RWPE2 (cell line): ENCODE results near the gene NTPCR.

Source experiments
- ATAC-seq: fragments of 200-7000 bp; cut with Tn5 transposase; 3 replicates; pipeline ENCODE4 v1.9.1; 2021; ENCODE audit warnings: low read depth
- DNase-seq: peaks from one replicate; pipeline ENCODE4 v3.0.0-alpha.2; 2020; ENCODE audit warnings: low spot score
- H3K27ac ChIP-seq: fragments of 450-650 bp; 2 replicates; pipeline ENCODE4 v1.5.1; 2017; ENCODE audit warnings: mild to moderate bottlenecking; ENCODE audit not compliant: poor library complexity, severe bottlenecking
- H3K27me3 ChIP-seq: fragments of 250-450 bp; sonication (Bioruptor Pico); 2 replicates; pipeline ENCODE4 v1.5.1; 2021; ENCODE audit warnings: mild to moderate bottlenecking, moderate library complexity; ENCODE audit not compliant: insufficient read depth, poor library complexity, severe bottlenecking
- H3K36me3 ChIP-seq: fragments of 250-450 bp; sonication (Bioruptor Pico); 2 replicates; pipeline ENCODE4 v1.5.1; 2020; ENCODE audit warnings: low read depth, mild to moderate bottlenecking, moderate library complexity
- H3K4me1 ChIP-seq: fragments of 250-450 bp; sonication (Bioruptor Pico); 2 replicates; pipeline ENCODE4 v1.5.1; 2021; ENCODE audit warnings: mild to moderate bottlenecking, moderate library complexity; ENCODE audit not compliant: insufficient read depth, poor library complexity, severe bottlenecking
- H3K4me3 ChIP-seq: fragments of 250-450 bp; sonication (Bioruptor Pico); 2 replicates; pipeline ENCODE4 v1.5.1; 2021; ENCODE audit warnings: mild to moderate bottlenecking, moderate library complexity; ENCODE audit not compliant: severe bottlenecking
- H3K9me3 ChIP-seq: fragments of 250-450 bp; sonication (Bioruptor Pico); 2 replicates; pipeline ENCODE4 v1.5.1; 2021; ENCODE audit warnings: mild to moderate bottlenecking, moderate library complexity; ENCODE audit not compliant: severe bottlenecking
- CTCF ChIP-seq: fragments of 450-650 bp; IDR thresholded peaks from one replicate; pipeline ENCODE4 v1.5.1; 2017; ENCODE audit warnings: mild to moderate bottlenecking, moderate library complexity; ENCODE audit not compliant: poor library complexity, severe bottlenecking

NTPCR gene

DNA sequence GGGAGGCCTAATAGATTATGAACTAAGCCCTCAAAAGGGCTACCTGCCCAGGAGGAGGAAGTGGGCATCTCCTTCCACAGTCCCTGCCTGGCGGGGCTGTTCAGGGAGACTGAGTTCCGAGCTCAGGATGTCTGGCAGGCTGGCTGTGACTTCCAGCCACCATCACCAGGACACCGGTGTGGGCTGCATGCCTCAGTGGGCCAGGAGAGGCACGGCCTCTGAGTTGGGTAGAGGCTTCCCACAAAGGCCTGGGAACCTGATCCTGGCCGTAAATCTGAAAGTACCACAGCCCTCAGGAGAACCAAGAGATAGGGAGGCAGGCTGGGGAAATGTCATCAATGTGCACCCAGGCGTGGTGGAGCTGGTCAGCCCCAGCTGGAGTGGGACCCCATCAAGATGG is 29.1 kb downstream of the NTPCR start:
- ATAC-seq (no peak), DNase-seq (no peak)
- no peak for TF ChIP-seq CTCF
- no peaks in the 10 kb centered on the region for H3K4me1 ChIP-seq
- H3K36me3 ChIP-seq = 0 out of 2 replicates have a peak, but pooled peaks cover 3% of the 10 kb centered on the region
- no peaks in the 10 kb centered on the region for H3K27me3 ChIP-seq
- H3K27ac ChIP-seq = no peak overlapping the region
- no peaks in the 10 kb centered on the region for H3K9me3 ChIP-seq
- H3K4me3 ChIP-seq = no peak overlapping the region

- no peaks in the 10 kb centered on the region for H3K4me1 ChIP-seq
- DNase-seq (no peak), ATAC-seq (no peak)
- no peak overlapping the region for H3K4me3 ChIP-seq
- H3K27me3 ChIP-seq = no peaks in the 10 kb centered on the region
- no peaks in the 10 kb centered on the region for H3K36me3 ChIP-seq
- no peak overlapping the region for H3K27ac ChIP-seq
- no peaks in the 10 kb centered on the region for H3K9me3 ChIP-seq
- no peak for TF ChIP-seq CTCF
These were observed 30.1 kb downstream of the NTPCR start for GRCh38 chr1:232980355-232980978.

DNA sequence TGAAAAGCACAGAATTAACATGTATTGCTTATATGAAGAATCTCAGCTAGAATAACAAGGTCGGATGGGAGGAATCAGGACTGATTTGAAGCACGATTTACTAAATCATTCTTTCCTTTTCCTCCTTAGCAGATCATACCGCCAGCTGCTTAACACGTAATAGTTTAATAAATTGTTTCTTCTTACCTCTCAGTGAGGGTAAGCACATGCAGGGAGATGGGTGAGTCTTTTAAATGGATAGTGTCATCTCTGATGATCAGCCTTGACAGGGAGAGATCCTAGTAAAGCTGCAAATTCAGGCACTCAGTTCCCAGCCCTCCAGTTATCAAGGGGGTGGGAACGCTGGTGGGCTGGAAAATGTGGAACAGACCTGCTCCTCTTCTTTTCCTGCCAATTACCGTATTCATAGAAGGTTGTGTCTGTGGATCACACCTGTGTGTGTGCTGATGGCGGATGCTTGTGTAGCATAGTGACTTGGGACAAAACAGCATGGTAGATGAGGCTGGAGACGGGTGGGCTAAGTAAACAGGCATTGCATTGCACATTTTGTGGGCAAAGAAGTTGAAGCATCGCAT is 30.7 kb downstream of the NTPCR start:
- H3K27ac ChIP-seq = no peak overlapping the region
- H3K36me3 ChIP-seq = no peaks in the 10 kb centered on the region
- H3K4me3 ChIP-seq = no peak overlapping the region
- DNase-seq (no peak), ATAC-seq (no peak)
- H3K9me3 ChIP-seq = no peaks in the 10 kb centered on the region
- TF ChIP-seq CTCF = no peak
- H3K27me3 ChIP-seq = no peaks in the 10 kb centered on the region
- no peaks in the 10 kb centered on the region for H3K4me1 ChIP-seq

DNA sequence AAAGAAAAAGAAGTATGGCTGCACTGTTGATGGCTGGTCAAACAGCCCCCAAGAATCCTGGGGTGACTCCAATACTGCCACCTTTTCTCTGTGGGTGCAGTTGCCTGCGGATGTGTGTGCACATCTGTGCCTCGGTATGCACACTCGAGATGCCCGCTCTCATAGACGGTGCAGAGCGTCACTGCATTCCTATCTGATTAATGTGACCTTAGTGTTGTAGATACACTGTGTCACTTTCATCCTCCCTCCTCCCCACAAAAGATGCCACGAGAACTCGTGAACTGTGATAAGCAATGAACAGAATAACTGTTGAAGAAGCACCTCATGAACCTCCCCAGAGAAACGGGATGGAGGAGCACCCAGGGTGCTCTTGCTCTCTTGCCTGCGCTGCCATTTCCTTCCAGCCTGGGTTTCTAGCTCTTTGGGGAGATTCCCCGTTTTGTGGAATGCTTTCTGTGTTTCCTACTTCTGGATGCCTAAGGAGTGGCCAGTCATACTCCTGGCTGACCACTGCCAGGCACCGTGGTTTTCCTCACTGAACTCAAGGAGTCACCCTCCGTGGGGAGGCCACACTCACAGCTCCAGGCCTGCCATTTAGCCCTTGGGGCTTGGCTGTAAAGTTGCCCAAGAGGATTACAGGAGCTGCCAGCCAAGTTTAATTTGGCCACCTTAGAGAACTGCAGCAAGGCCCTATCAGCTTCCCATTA is 32.0 kb downstream of the NTPCR start:
- DNase-seq (no peak), ATAC-seq (no peak)
- no peak for TF ChIP-seq CTCF
- Histone ChIP-seq H3K4me3 (no peak overlapping the region), H3K9me3 (no peaks in the 10 kb centered on the region), H3K36me3 (no peaks in the 10 kb centered on the region), H3K27me3 (no peaks in the 10 kb centered on the region), H3K27ac (no peak overlapping the region), H3K4me1 (no peaks in the 10 kb centered on the region)

GRCh38 chr1:232983375-232983774 is 33.0 kb downstream of the NTPCR start:
- Histone ChIP-seq H3K9me3 (no peaks in the 10 kb centered on the region), H3K4me1 (no peaks in the 10 kb centered on the region), H3K36me3 (no peaks in the 10 kb centered on the region), H3K27me3 (no peaks in the 10 kb centered on the region), H3K27ac (no peak overlapping the region), H3K4me3 (no peak overlapping the region)
- ATAC-seq (no peak), DNase-seq (no peak)
- no peak for TF ChIP-seq CTCF
